Motor neuron (in vitro differentiated cells): ENCODE results near the gene RSAD2. TPM values are rescaled to one million over a fixed set of nuclear protein-coding genes. Genes with fewer than 3 reads are reported as not detected.
"Not testable (repeated sequence)": the region's sequence is repeated elsewhere in the genome, so short reads cannot be mapped to it uniquely, and the experiment has no call there.

Experiments used
- ATAC-seq, 8 experiments: fragments of 200-7000 bp; cut with Tn5 transposase; replicated peaks in 6 of 8; 2 replicates each; pipeline ENCODE4 v1.8.0; 2021; ENCODE audit warnings: mild to moderate bottlenecking in 8 of 8, moderate library complexity in 8 of 8
- H3K27ac ChIP-seq, 2 donors: fragments of 250-450 bp; sonication (Bioruptor Pico); 2 replicates each; pipeline ENCODE4 v1.9.0; 2021; ENCODE audit warnings: antibody characterized with exemption in 2 of 2, mild to moderate bottlenecking in 2 of 2, moderate library complexity in 1 of 2
- H3K4me1 ChIP-seq, 2 donors: fragments of 250-450 bp; sonication (Bioruptor Pico); replicated peaks in 1 of 2; 2 replicates each; pipeline ENCODE4 v1.6.1; 2021; ENCODE audit warnings: antibody characterized with exemption in 2 of 2, mild to moderate bottlenecking in 2 of 2, moderate library complexity in 1 of 2
- H3K4me3 ChIP-seq, 5 donors: fragments of 250-450 bp; sonication (Bioruptor Pico); 2 replicates each; pipeline ENCODE4 v1.9.0; 2021; ENCODE audit warnings: antibody characterized with exemption in 5 of 5, mild to moderate bottlenecking in 5 of 5, moderate library complexity in 4 of 5
- WGBS, 10 experiments: fragments of 450-650 bp; shearing (Covaris generic); methylation state at CpG; one replicate each; pipeline ENCODE4 v1.0.0; 2022; 5-methylcytosine and 5-hydroxymethylcytosine counted together
- in situ Hi-C, 9 experiments: fragments of 400-800 bp; cut with MboI; loops; one replicate each; pipeline ENCODE4 v1.15.0; 2021; ENCODE audit warnings: low sequenced_read_pairs in 9 of 9, low pct_unique_long_range_greater_than_20kb in 2 of 9; ENCODE audit not compliant: unreplicated experiment in 9 of 9
- total RNA-seq, 8 experiments: library from RNA; unstranded; fragments of 300-600 nt; gene quantifications; 2 replicates each; pipeline versions ENCODE4 v1.2.3 to v1.2.4, GENCODE V29; 2022

Gene RSAD2
- total RNA-seq, 8 experiments from 2014 or later, result 0.27 to 10.2 (median 1.1) TPM

- ATAC-seq, result no peak
- in situ Hi-C loops, result no loop called here
- Histone ChIP-seq H3K4me3 (no peak overlapping the region), H3K27ac (no peak overlapping the region), H3K4me1 (no peaks in the 10 kb centered on the region)
- 0 to 92% (median 68%) methylated on average over 1 to 2 of the region's 2 CpGs; no CpG with 5 or more reads in 4 of the 10 experiments for WGBS, 10 experiments
Measured at GRCh38 chr2:6893876-6894482, 16.4 kb downstream of the RSAD2 start.

- H3K4me1 ChIP-seq, result no peaks in the 10 kb centered on the region
- ATAC-seq, result peak in 2 of 8 experiments; percentile 21 to 29
- WGBS, 10 experiments, result 27 to 94% (median 69%) methylated on average over 3 to 5 of the region's 5 CpGs; no CpG with 5 or more reads in 2 of the 10 experiments
- no peak overlapping the region for H3K4me3 ChIP-seq
- no peak overlapping the region for H3K27ac ChIP-seq
- in situ Hi-C loops, result no loop called here
Measured at GRCh38 chr2:6896930-6897759, 19.6 kb downstream of the RSAD2 start.

- not testable (repeated sequence) for H3K4me3 ChIP-seq, H3K4me1 ChIP-seq, H3K27ac ChIP-seq, ATAC-seq
- WGBS, 10 experiments, result 50 to 100% (median 77%) methylated on average over 1 to 2 of the region's 2 CpGs
- in situ Hi-C loops, result loop anchor here in 2 of 9 experiments (25.0 kb wide), 2 partner anchors 110 to 135 kb away; no protein-coding TSS in a partner anchor
Measured at GRCh38 chr2:6902581-6902980, 25.0 kb downstream of the RSAD2 start.

GRCh38 chr2:6905668-6906067 lies 28.1 kb downstream of the RSAD2 start:
- Histone ChIP-seq H3K4me1 (no peaks in the 10 kb centered on the region), H3K27ac (no peak overlapping the region), H3K4me3 (no peak overlapping the region)
- in situ Hi-C loops, result loop anchor here in 2 of 9 experiments (25.0 kb wide), 2 partner anchors 107 to 132 kb away; no protein-coding TSS in a partner anchor
- 60 to 100% (median 100%) methylated on average over 1 of the region's 1 CpG; no CpG with 5 or more reads in 3 of the 10 experiments for WGBS, 10 experiments
- ATAC-seq, result no peak

DNA sequence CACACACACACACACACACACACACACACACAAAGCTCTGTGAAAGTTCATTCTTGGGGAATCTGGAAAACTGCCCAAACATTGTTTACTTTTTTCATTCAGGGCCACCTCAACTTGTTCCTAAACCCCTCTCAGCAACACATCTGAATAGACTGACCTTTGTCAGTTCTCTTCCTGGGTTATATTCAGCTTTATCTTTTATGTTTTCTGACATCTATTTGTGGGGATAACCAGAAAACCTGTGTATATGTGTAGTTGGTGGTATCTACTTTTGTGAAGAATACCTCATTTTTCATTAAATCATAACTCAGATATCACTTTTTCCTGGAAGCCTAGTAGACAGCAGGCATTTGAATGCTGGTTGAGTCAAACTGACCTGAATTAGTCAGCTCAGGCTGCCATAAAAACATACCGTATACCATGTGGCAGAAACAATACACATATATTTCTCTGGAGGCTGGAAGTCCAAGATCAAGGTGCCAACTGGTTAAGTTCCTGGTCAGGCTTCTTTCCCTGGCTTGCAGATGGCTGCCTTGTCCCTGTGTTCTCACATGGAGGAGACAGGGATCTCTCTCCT lies 28.7 kb downstream of the RSAD2 start:
- no peak overlapping the region for H3K4me3 ChIP-seq
- H3K27ac ChIP-seq, result no peak overlapping the region
- 57 to 100% (median 87%) methylated on average over 1 of the region's 1 CpG; no CpG with 5 or more reads in 4 of the 10 experiments for WGBS, 10 experiments
- in situ Hi-C loops, result loop anchor here in 2 of 9 experiments (25.0 kb wide), 2 partner anchors 106 to 131 kb away; no protein-coding TSS in a partner anchor
- ATAC-seq, result no peak
- no peaks in the 10 kb centered on the region for H3K4me1 ChIP-seq

GRCh38 chr2:6908291-6908690 lies 30.7 kb downstream of the RSAD2 start:
- in situ Hi-C loops, result loop anchor here in 2 of 9 experiments (25.0 kb wide), 2 partner anchors 104 to 129 kb away; no protein-coding TSS in a partner anchor
- 13 to 100% (median 83%) methylated on average over 1 to 2 of the region's 2 CpGs; no CpG with 5 or more reads in 3 of the 10 experiments for WGBS, 10 experiments
- ATAC-seq, result no peak
- no peak overlapping the region for H3K27ac ChIP-seq
- no peak overlapping the region for H3K4me3 ChIP-seq
- no peaks in the 10 kb centered on the region for H3K4me1 ChIP-seq

- Histone ChIP-seq H3K27ac (no peak overlapping the region), H3K4me1 (peaks cover 0 to 2% of the 10 kb centered on the region in 2 donors), H3K4me3 (no peak overlapping the region)
- 30 to 94% (median 77%) methylated on average over 1 to 6 of the region's 8 CpGs; no CpG with 5 or more reads in 1 of the 10 experiments for WGBS, 10 experiments
- no peak for ATAC-seq
- in situ Hi-C loops, result loop anchor here in 2 of 9 experiments (25.0 kb wide), 2 partner anchors 103 to 128 kb away; no protein-coding TSS in a partner anchor
Measured at GRCh38 chr2:6909431-6910385, 32.1 kb downstream of the RSAD2 start.

GRCh38 chr2:6911721-6912120 lies 34.1 kb downstream of the RSAD2 start:
- in situ Hi-C loops, result loop anchor here in 2 of 9 experiments (25.0 kb wide), 2 partner anchors 101 to 126 kb away; no protein-coding TSS in a partner anchor
- Histone ChIP-seq H3K4me3 (no peak overlapping the region), H3K27ac (no peak overlapping the region), H3K4me1 (peaks cover 3 to 5% of the 10 kb centered on the region in 2 donors)
- ATAC-seq, result no peak

DNA sequence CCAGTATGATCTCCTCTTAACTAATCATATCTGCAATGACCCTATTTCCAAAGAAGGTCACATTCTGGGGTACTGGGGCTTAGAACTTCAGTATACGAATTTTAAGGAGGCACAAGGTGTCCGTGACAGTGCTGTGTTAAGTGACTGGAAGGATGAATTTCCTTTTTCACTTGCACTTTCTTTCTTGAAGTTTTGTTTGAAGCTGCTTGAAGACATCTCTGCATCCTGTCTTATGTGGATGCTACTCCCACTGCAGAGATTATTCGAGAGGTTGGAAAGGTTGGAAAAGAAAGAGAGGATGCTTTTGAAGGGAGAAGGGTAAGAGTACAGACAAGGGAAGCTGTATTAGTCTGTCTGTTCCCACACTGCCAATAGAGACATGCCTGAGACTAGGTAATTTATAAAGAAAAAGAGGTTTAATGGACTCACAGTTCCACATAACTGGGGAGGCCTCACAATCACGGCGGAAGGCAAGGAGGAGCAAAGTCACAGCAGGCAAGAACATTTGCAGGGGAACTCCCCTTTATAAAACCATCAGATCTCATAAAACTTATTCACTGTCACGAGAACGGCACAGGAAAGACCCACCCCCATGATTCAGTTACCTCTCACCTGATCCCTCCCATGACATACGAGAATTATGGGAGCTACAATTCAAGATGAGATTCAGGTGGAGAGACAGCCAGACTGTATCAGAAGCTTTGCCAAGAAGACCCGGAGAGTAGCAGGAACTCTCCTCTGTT lies 36.0 kb downstream of the RSAD2 start:
- H3K4me3 ChIP-seq, result no peak overlapping the region
- no peak for ATAC-seq
- WGBS, 10 experiments, result 66 to 100% (median 90%) methylated on average over 2 to 7 of the region's 9 CpGs
- in situ Hi-C loops, result loop anchor here in 2 of 9 experiments (25.0 kb wide), 2 partner anchors 99 to 124 kb away; no protein-coding TSS in a partner anchor
- no peak overlapping the region for H3K27ac ChIP-seq
- H3K4me1 ChIP-seq, result peaks cover 3 to 8% of the 10 kb centered on the region in 2 donors

DNA sequence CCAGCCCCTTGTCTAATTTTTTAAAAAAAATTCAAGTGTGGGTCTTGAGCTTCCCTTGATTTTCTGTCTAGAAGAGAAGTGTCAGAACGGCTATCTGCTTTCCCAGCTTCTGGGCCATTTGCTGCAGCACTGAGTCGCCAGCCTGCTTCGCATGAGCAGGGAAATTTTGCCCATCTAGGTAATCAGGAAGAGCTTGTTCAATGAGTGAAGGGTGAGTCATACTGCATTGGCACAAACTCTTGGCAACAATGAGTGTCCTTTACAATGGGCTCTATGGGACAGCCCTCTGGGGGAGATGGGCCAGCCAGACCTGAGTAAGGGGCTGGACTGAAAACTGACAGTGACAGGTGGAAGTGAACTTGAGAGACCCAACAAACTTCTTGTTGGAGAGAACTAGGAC lies 37.3 kb downstream of the RSAD2 start:
- in situ Hi-C loops, result loop anchor here in 2 of 9 experiments (25.0 kb wide), 2 partner anchors 97 to 122 kb away; no protein-coding TSS in a partner anchor
- WGBS, 10 experiments, result 83 to 100% (median 100%) methylated on average over 1 to 3 of the region's 3 CpGs; no CpG with 5 or more reads in 5 of the 10 experiments
- H3K27ac ChIP-seq, result peak overlapping the region in 1 of 2 donors; percentile 73

GRCh38 chr2:6915399-6915798 lies 37.8 kb downstream of the RSAD2 start:
- no peak overlapping the region for H3K4me3 ChIP-seq
- peak overlapping the region in 1 of 2 donors; percentile 60 for H3K27ac ChIP-seq
- peak in 2 of 8 experiments; percentile 2 to 5 for ATAC-seq
- peaks cover 8 to 26% of the 10 kb centered on the region in 2 donors for H3K4me1 ChIP-seq
- in situ Hi-C loops, result loop anchor here in 2 of 9 experiments (25.0 kb wide), 2 partner anchors 97 to 122 kb away; no protein-coding TSS in a partner anchor
- 27 to 100% (median 57%) methylated on average over 1 to 2 of the region's 2 CpGs; no CpG with 5 or more reads in 5 of the 10 experiments for WGBS, 10 experiments

More for the DNA sequence above, 37.3 kb downstream of the RSAD2 start:
- H3K4me1 ChIP-seq, result peaks cover 8 to 20% of the 10 kb centered on the region in 2 donors
- no peak for ATAC-seq
- H3K4me3 ChIP-seq, result no peak overlapping the region
